Stomach (tissue), 9 donors: ENCODE results near the gene MPST. TPM values are rescaled to one million over a fixed set of nuclear protein-coding genes. Genes with fewer than 3 reads are reported as not detected.
A peak's percentile ranks its signal among the peaks of the same experiment; 100 is the strongest.

Source experiments
- DNase-seq, 2 donors: peaks; one replicate each; pipeline versions ENCODE4 v3.0.0 to v3.0.0-alpha.2; 2013 to 2019
- H3K27ac ChIP-seq, 5 donors: fragments of 200-600 bp in 4 of 5; sonication (generic) in 4 of 5; one replicate each; pipeline ENCODE4 v1.5.1; 2013 to 2019; ENCODE audit warnings: mild to moderate bottlenecking in 1 of 5, moderate library complexity in 1 of 5
- H3K27me3 ChIP-seq, 3 donors: fragments of 200-600 bp; sonication (generic); one replicate each; pipeline ENCODE4 v1.5.1; 2017 to 2019; ENCODE audit warnings: mixed run types in 1 of 3
- H3K36me3 ChIP-seq, 4 donors: fragments of 200-600 bp; sonication (generic); 1 replicate in 3 of 4; 2 replicates in 1 of 4; pipeline ENCODE4 v1.5.1; 2016 to 2019
- H3K4me1 ChIP-seq, 4 donors: fragments of 200-600 bp; sonication (generic); one replicate each; pipeline ENCODE4 v1.5.1; 2016 to 2019
- H3K4me3 ChIP-seq, 4 donors: fragments of 200-600 bp; sonication (generic) in 3 of 4; one replicate each; pipeline ENCODE4 v1.5.1; 2016 to 2019; ENCODE audit warnings: mild to moderate bottlenecking in 1 of 4
- H3K9me3 ChIP-seq, 4 donors: fragments of 200-600 bp; sonication (generic); one replicate each; pipeline ENCODE4 v1.5.1; 2016 to 2019
- EP300 ChIP-seq: sonication (generic); formaldehyde crosslinking; IDR thresholded peaks from one replicate; pipeline ENCODE4 v1.6.1; 2017; ENCODE audit warnings: antibody characterized with exemption
- POLR2A ChIP-seq, 4 donors: fragments of 450-650 bp; IDR thresholded peaks; one replicate each; pipeline ENCODE4 v1.6.1; 2016; ENCODE audit warnings: antibody characterized with exemption in 4 of 4, control low read depth in 2 of 4, mild to moderate bottlenecking in 1 of 4, moderate library complexity in 1 of 4
- POLR2AphosphoS5 ChIP-seq, 3 donors: sonication (generic); formaldehyde crosslinking; IDR thresholded peaks; one replicate each; pipeline ENCODE4 v1.6.1; 2016; ENCODE audit warnings: antibody characterized with exemption in 3 of 3
- WGBS, 5 donors: extraction: QIAGEN DNeasy Blood & Tissue Kit in 3 of 5; methylation state at CpG; one replicate each; pipeline versions ENCODE4 v1.1.5 to v1.1.7; 2013 to 2018; 5-methylcytosine and 5-hydroxymethylcytosine counted together
- intact Hi-C: fragments of 100-400 bp; cut with DNase I; formaldehyde crosslinking; loops from one replicate; pipeline ENCODE4 v1.15.1; 2023; ENCODE audit warnings: low total_unique reads
- polyA plus RNA-seq, 3 donors: library from polyadenylated mRNA; stranded (reverse); fragments of 200-250 nt; gene quantifications; one replicate each; pipeline ENCODE4 v1.2.3, GENCODE V29; 2013
- total RNA-seq, 5 donors: library from RNA; depleted of rRNA; stranded (reverse); fragments of >200 nt; gene quantifications; one replicate each; pipeline versions ENCODE4 v1.1.0 to v1.2.3, GENCODE V29; 2014 to 2016
- TF ChIP-seq, protein P1 (sequence below), 7 experiments: fragments of 450-650 bp in 4 of 7; fragments of 200-600 bp in 3 of 7; sonication (generic) in 3 of 7; IDR thresholded peaks; one replicate each; pipeline ENCODE4 v1.5.1; 2016 to 2019; ENCODE audit warnings: antibody characterized with exemption in 7 of 7, control low read depth in 2 of 7, mild to moderate bottlenecking in 1 of 7
- donor health status: healthy with polysubstance abuse.
- donor health status: Bipolar disorder and iron deficiency.
- donor health status: healthy.

The MPST gene
- total and polyA plus RNA-seq, 8 donors: 48.3 to 1,943 (median 154) TPM

DNA sequence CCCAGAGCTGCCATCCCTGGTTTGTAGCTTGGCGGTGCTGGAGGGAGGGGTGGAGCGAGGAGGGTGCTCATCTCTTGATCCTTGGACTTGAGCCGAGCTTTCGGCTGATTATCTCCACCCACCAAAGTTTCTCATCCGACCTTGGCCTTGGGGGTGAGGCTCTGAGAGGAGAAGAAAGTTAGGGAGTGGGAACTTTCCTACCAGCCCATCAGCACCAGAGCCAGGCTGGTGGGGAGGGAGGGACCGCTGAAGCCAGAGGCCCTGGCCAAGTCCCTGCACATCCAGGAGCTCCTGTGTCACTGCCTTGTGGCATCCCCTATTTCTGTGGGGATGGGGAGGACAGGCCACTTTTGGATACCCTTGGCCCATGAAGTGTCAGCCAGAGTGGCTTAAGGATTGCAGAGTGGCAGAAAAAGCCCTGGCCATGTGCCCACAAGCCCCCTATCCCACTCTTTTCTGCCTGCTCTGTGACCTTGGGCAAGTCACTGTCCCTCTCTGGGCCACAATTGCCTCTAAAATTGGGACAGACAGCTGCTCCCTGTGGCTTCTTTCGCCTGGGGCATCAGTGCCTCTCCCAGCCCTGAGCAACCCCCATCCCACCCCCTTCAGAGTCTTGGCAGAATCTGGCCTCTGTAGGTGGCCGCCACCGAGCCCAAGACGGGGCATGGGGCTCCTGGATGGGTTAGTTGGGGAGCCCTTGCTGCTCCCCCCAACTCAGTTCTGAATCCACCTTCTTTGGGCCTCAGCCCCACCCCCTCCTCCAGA is 42.3 kb downstream of the MPST start:
- TF ChIP-seq EP300 (no peak), POLR2AphosphoS5 (IDR thresholded peaks at IDR 0.05) (no peak)
- intact Hi-C loops: no loop called here

DNA sequence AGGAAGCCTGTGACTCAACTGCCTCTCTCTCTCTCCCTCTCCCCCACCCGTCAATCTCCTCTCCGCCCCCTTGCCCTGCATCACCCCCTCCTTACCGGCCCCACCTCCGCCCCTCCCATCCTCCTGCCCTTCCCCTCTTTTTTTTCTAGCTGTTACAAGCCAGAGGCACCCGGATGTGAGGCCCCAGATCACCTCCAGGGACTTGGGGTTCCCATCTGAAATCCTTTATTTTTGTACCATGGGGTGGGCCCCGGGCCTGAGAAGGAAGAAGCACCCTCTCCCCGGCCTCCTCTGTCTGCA is 42.8 kb downstream of the MPST start:
- intact Hi-C loops: no loop called here
- peaks cover 8 to 52% (median 46%) of the 10 kb centered on the region in 4 donors for H3K36me3 ChIP-seq
- TF ChIP-seq POLR2A (IDR thresholded peaks at IDR 0.05) (no peak), EP300 (no peak), POLR2AphosphoS5 (IDR thresholded peaks at IDR 0.05) (no peak)
- TF ChIP-seq, protein P1, sequence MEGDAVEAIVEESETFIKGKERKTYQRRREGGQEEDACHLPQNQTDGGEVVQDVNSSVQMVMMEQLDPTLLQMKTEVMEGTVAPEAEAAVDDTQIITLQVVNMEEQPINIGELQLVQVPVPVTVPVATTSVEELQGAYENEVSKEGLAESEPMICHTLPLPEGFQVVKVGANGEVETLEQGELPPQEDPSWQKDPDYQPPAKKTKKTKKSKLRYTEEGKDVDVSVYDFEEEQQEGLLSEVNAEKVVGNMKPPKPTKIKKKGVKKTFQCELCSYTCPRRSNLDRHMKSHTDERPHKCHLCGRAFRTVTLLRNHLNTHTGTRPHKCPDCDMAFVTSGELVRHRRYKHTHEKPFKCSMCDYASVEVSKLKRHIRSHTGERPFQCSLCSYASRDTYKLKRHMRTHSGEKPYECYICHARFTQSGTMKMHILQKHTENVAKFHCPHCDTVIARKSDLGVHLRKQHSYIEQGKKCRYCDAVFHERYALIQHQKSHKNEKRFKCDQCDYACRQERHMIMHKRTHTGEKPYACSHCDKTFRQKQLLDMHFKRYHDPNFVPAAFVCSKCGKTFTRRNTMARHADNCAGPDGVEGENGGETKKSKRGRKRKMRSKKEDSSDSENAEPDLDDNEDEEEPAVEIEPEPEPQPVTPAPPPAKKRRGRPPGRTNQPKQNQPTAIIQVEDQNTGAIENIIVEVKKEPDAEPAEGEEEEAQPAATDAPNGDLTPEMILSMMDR (IDR thresholded peaks at IDR 0.05): no peak
- no peaks in the 10 kb centered on the region for H3K9me3 ChIP-seq
- H3K4me3 ChIP-seq: no peak overlapping the region
- WGBS, 5 donors: 38 to 55% (median 51%) methylated on average over 7 of the region's 7 CpGs
- H3K4me1 ChIP-seq: no peaks in the 10 kb centered on the region
- H3K27me3 ChIP-seq: peaks cover 0 to 23% (median 0%) of the 10 kb centered on the region in 3 donors
- peak in 1 of 2 donors; percentile 51 for DNase-seq
- H3K27ac ChIP-seq: no peak overlapping the region

More for the DNA sequence above, 42.3 kb downstream of the MPST start:
- no peak for DNase-seq
- Histone ChIP-seq H3K9me3 (no peaks in the 10 kb centered on the region), H3K36me3 (peaks cover 8 to 58% (median 51%) of the 10 kb centered on the region in 4 donors), H3K4me3 (no peak overlapping the region), H3K27me3 (peaks cover 0 to 18% (median 0%) of the 10 kb centered on the region in 3 donors), H3K27ac (no peak overlapping the region), H3K4me1 (no peaks in the 10 kb centered on the region)
- WGBS, 5 donors: 81 to 91% (median 84%) methylated on average over 9 to 10 of the region's 10 CpGs

DNA sequence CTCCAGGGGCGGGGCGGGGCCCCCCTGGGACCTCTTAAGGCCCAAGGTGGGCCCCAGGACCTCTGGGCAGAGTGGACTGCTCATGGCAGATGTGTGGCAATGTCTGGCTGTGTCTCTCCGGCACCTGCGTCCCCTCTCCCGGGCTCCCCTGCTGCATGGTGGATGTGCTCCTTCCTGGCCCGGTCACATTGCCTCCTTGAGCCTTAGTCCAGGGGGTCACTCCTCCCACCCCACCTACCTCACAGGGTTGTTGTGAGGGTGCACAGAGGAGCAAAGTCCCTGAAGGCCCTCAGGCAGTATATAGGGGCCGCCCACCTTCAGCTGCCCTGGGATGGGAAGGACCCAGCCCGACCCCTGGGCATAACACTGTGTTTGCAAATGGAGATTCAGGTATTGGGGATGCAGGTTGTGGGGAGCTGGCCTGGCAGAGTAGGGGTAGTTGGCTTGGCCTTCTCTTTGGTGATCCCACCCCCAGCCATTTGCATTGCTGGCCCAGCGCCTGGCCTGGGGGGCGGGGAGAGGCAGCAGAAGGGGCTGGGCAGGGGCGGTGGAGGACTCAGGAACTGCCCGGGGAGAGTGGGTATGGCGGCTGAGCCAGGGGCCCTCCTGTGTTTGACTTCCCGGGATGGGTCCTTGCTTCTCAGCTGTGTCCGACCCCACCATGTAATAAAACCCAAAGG is 43.3 kb downstream of the MPST start:
- TF ChIP-seq POLR2A (IDR thresholded peaks at IDR 0.05) (no peak), POLR2AphosphoS5 (IDR thresholded peaks at IDR 0.05) (no peak), EP300 (no peak)
- TF ChIP-seq, protein P1 (IDR thresholded peaks at IDR 0.05): no peak
- peaks cover 4 to 47% (median 41%) of the 10 kb centered on the region in 4 donors for H3K36me3 ChIP-seq
- intact Hi-C loops: no loop called here
- no peak overlapping the region for H3K4me3 ChIP-seq
- H3K4me1 ChIP-seq: no peaks in the 10 kb centered on the region
- no peak for DNase-seq
- no peaks in the 10 kb centered on the region for H3K9me3 ChIP-seq
- H3K27me3 ChIP-seq: peaks cover 0 to 29% (median 4%) of the 10 kb centered on the region in 3 donors
- WGBS, 5 donors: 61 to 75% (median 64%) methylated on average over 12 to 15 of the region's 15 CpGs
- H3K27ac ChIP-seq: no peak overlapping the region

DNA sequence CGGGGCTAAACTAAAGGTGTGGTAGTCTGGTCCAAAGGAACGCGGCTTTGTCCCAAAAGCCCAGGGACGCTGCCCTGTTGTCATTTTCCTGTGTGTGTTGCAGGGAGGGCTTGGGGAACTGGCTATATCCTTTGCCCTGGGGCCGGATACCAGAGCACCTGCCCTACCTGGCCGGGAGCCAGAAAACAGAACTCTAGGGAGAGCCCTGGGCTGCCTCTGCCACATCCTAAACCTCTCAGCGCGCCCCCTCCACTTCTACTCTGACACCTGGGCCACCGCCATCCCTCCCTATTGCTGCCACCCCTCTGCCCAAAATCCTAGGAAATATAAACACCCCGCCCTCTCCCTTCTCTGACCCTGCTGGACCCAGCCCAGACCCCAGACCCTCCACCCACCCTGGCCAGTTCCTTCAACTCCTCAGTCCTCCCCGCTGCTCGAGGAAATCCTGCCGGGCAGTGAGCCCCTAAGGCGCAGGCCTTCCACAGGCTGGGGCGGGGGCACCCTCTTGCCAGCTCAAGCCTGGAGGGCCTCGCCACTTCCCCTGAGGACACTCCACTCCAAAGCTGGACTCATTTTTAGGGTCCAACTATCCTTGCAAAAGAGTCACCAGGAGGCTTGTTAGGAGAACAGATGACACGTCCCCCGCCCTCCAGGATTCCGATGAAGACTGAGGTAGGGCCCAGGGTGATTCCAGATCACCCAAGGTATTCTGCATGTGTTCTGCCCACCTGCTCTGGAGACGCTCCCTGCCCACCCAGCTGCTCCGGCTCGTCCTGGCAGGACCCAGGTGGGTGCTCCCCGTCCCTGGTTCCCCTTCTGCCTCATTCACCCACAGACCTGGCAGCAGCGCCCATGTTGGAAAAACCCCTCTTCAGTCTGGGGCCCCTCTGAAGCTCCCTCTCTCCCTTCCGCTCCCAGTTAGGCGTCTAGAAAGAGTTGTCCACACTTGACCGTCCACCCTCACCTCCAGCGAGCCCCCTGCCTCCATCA is 44.2 kb downstream of the MPST start:
- H3K9me3 ChIP-seq: no peaks in the 10 kb centered on the region
- peaks cover 0 to 38% (median 32%) of the 10 kb centered on the region in 4 donors for H3K36me3 ChIP-seq
- DNase-seq: peak in 1 of 2 donors; percentile 80
- H3K27ac ChIP-seq: no peak overlapping the region
- intact Hi-C loops: no loop called here
- TF ChIP-seq POLR2A (IDR thresholded peaks at IDR 0.05) (no peak), POLR2AphosphoS5 (IDR thresholded peaks at IDR 0.05) (no peak), EP300 (no peak)
- TF ChIP-seq, protein P1 (IDR thresholded peaks at IDR 0.05): no peak
- no peak overlapping the region for H3K4me3 ChIP-seq
- peaks cover 0 to 37% (median 13%) of the 10 kb centered on the region in 3 donors for H3K27me3 ChIP-seq
- peaks cover 0 to 2% (median 1%) of the 10 kb centered on the region in 4 donors for H3K4me1 ChIP-seq
- WGBS, 5 donors: 67 to 77% (median 75%) methylated on average over 28 of the region's 28 CpGs
